ENCODE data around the gene WIF1.

WIF1 gene

DNA sequence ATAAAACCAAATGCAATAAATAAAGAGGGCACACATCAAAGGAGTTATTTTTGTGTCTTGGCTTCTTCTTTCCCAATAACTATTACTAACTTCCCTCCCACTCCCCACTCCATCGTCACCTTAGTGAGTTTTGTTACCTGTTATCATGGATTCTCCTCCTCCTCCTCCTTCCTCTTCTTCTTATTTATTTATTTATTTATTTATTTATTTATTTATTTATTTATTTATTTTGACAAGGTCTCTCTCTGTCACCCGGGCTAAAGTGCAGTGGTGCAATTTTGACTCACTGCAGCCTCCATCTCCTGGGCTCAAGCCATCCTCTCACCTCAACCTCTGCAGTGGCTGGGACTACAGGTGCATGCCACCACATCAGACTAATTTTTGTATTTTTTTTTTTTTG, 26.4 kb downstream of the WIF1 start (continued):
- no peak for TF ChIP-seq ZBTB20 (tag by site-specific recombination; IDR thresholded peaks at IDR 0.05)
- no peak for TF ChIP-seq ZEB2 (tag by site-specific recombination; IDR thresholded peaks at IDR 0.05)
- no peak for TF ChIP-seq TCF7L2 (IDR thresholded peaks at IDR 0.05; ENCODE audit: borderline replicate concordance, low read depth, low read length)
- no peak for TF ChIP-seq GLIS2 (tag by site-specific recombination; IDR thresholded peaks at IDR 0.05)
- TF ChIP-seq ZNF211 (tag by site-specific recombination; IDR thresholded peaks at IDR 0.05; ENCODE audit: low read depth) = no peak
- TF ChIP-seq ZNF26 (tag by site-specific recombination; IDR thresholded peaks at IDR 0.05) = no peak
- no peak for TF ChIP-seq ZNF530 (tag by site-specific recombination; IDR thresholded peaks at IDR 0.05; ENCODE audit: low read depth)
- TF ChIP-seq HOXA7 (CRISPR knock-in tag; IDR thresholded peaks at IDR 0.05; ENCODE audit: borderline replicate concordance) = no peak
- TF ChIP-seq, protein P1, sequence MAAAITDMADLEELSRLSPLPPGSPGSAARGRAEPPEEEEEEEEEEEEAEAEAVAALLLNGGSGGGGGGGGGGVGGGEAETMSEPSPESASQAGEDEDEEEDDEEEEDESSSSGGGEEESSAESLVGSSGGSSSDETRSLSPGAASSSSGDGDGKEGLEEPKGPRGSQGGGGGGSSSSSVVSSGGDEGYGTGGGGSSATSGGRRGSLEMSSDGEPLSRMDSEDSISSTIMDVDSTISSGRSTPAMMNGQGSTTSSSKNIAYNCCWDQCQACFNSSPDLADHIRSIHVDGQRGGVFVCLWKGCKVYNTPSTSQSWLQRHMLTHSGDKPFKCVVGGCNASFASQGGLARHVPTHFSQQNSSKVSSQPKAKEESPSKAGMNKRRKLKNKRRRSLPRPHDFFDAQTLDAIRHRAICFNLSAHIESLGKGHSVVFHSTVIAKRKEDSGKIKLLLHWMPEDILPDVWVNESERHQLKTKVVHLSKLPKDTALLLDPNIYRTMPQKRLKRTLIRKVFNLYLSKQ (tag by site-specific recombination; IDR thresholded peaks at IDR 0.05; ENCODE audit: borderline replicate concordance) = 0 out of 2 replicates have a peak, but pooled peaks have one; percentile 71
- TF ChIP-seq ZNF280C (tag by site-specific recombination; IDR thresholded peaks at IDR 0.05) = no peak
- TF ChIP-seq ZNF133 (tag by site-specific recombination; IDR thresholded peaks at IDR 0.05) = no peak
- TF ChIP-seq ZNF76 (tag by site-specific recombination; IDR thresholded peaks at IDR 0.05; ENCODE audit: borderline replicate concordance, low read depth) = no peak
- no peak for TF ChIP-seq PRDM4 (tag by site-specific recombination; IDR thresholded peaks at IDR 0.05)
- TF ChIP-seq, protein P2, sequence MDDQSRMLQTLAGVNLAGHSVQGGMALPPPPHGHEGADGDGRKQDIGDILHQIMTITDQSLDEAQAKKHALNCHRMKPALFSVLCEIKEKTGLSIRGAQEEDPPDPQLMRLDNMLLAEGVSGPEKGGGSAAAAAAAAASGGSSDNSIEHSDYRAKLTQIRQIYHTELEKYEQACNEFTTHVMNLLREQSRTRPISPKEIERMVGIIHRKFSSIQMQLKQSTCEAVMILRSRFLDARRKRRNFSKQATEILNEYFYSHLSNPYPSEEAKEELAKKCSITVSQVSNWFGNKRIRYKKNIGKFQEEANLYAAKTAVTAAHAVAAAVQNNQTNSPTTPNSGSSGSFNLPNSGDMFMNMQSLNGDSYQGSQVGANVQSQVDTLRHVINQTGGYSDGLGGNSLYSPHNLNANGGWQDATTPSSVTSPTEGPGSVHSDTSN (CRISPR knock-in tag; IDR thresholded peaks at IDR 0.05) = no peak
- no peak for TF ChIP-seq ZNF169 (tag by site-specific recombination; IDR thresholded peaks at IDR 0.05)
- no peak for TF ChIP-seq ZNF23 (tag by site-specific recombination; IDR thresholded peaks at IDR 0.05; ENCODE audit: borderline replicate concordance)
- TF ChIP-seq ZNF792 (tag by site-specific recombination; IDR thresholded peaks at IDR 0.05) = no peak
- no peak for TF ChIP-seq ZSCAN23 (tag by site-specific recombination; IDR thresholded peaks at IDR 0.05)
- TF ChIP-seq SP2 (tag by site-specific recombination; IDR thresholded peaks at IDR 0.05) = no peak
- no peak for TF ChIP-seq ZNF223 (tag by site-specific recombination; IDR thresholded peaks at IDR 0.05)
- TF ChIP-seq ZNF791 (tag by site-specific recombination; IDR thresholded peaks at IDR 0.05) = 0 out of 2 replicates have a peak, but pooled peaks have one; percentile 17
- no peak for TF ChIP-seq TRIM28 (IDR thresholded peaks at IDR 0.05; ENCODE audit: borderline replicate concordance, low read length)
- no peak for TF ChIP-seq ZNF19 (tag by site-specific recombination; IDR thresholded peaks at IDR 0.05; ENCODE audit: low read depth)
- peak; percentile 34; the same call in 1 of the 2 replicates for TF ChIP-seq ZBTB21 (tag by site-specific recombination; IDR thresholded peaks at IDR 0.05)
- no peak for TF ChIP-seq ZNF658 (tag by site-specific recombination; IDR thresholded peaks at IDR 0.05)
- no peak for TF ChIP-seq HOXD13 (CRISPR knock-in tag; IDR thresholded peaks at IDR 0.05; ENCODE audit: borderline replicate concordance)
- 0 out of 2 replicates have a peak, but pooled peaks have one; percentile 18 for TF ChIP-seq ZNF514 (tag by site-specific recombination; IDR thresholded peaks at IDR 0.05)
- TF ChIP-seq, protein P3, sequence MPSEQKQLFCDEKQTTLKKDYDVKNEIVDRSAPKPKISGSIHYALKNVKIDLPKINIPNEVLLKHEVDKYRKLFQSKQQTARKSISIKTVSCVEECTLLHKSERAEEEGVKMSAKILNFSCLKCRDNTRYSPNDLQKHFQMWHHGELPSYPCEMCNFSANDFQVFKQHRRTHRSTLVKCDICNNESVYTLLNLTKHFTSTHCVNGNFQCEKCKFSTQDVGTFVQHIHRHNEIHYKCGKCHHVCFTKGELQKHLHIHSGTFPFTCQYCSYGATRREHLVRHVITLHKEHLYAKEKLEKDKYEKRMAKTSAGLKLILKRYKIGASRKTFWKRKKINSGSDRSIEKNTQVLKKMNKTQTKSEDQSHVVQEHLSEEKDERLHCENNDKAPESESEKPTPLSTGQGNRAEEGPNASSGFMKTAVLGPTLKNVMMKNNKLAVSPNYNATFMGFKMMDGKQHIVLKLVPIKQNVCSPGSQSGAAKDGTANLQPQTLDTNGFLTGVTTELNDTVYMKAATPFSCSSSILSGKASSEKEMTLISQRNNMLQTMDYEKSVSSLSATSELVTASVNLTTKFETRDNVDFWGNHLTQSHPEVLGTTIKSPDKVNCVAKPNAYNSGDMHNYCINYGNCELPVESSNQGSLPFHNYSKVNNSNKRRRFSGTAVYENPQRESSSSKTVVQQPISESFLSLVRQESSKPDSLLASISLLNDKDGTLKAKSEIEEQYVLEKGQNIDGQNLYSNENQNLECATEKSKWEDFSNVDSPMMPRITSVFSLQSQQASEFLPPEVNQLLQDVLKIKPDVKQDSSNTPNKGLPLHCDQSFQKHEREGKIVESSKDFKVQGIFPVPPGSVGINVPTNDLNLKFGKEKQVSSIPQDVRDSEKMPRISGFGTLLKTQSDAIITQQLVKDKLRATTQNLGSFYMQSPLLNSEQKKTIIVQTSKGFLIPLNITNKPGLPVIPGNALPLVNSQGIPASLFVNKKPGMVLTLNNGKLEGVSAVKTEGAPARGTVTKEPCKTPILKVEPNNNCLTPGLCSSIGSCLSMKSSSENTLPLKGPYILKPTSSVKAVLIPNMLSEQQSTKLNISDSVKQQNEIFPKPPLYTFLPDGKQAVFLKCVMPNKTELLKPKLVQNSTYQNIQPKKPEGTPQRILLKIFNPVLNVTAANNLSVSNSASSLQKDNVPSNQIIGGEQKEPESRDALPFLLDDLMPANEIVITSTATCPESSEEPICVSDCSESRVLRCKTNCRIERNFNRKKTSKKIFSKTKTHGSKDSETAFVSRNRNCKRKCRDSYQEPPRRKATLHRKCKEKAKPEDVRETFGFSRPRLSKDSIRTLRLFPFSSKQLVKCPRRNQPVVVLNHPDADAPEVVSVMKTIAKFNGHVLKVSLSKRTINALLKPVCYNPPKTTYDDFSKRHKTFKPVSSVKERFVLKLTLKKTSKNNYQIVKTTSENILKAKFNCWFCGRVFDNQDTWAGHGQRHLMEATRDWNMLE (tag by site-specific recombination; conservative IDR thresholded peaks at IDR 0.05; ENCODE audit: low read depth) = peak; percentile 92

Data from HEK293 (cell line).